ENCODE measurements around the gene LYRM4.

LYRM4 gene

DNA sequence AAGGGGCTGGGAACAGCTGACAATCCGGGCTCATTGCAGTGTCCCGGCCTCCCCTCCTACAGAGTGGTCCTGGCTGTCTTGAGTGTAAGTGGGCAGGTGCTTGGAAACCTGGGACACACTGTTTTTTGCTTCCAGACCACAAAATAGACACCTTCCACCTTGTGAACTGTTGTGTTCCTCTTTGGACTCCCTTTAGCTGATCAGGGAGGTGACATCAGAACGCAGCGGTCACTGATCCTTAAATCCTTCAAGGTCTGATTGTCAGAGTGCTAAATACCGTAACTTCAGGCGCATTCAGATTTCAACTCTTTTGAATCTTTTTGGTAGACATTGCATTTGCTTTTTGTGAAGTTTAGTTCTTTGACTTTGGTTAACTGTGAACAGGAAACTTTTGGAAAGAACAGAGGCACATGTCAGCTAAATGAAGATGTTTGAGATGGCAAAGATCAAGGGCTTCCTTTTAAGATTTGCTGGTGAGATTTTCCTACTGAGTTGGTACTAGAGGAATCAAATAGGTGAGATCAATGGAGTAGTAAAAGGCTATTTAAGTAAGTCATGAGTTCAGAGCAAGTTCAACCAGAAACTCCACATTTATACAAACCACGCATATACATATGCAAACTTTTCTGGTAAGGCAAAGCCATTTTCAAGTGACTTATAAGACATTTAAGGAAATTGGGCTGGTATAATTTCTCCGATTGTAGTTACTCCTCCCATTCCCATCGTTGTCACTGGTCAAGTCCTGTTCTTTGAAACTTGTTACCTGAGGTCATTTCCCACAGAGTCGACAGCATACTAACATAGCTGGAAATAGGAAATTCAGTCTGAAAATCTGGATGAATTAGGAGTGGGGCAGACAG, 169.3 kb downstream of the LYRM4 start:
- DNase-seq = no peak

DNA sequence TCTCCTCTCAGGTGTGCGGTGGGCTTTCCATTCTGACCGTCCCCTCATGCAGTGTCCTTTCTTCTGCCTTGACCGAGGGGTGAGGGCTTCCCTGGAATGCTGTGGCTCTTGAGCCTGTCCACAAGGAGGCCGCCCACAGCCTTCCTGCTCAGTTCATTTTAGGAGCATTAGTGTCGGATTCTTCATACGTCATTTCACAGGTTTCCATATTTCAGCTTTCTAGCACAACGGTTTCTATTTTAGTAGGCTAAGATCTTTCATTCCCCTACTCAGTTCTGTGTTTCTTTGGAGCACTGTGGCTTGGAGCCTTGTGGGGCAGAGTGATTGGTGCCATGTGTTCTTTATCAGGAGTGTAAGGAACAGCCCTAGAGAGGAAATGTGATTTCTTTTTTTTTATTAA, 170.1 kb downstream of the LYRM4 start:
- DNase-seq = peak; percentile 24

GRCh38 chr6:5089481-5090438, 171.0 kb downstream of the LYRM4 start:
- no peak for DNase-seq

DNA sequence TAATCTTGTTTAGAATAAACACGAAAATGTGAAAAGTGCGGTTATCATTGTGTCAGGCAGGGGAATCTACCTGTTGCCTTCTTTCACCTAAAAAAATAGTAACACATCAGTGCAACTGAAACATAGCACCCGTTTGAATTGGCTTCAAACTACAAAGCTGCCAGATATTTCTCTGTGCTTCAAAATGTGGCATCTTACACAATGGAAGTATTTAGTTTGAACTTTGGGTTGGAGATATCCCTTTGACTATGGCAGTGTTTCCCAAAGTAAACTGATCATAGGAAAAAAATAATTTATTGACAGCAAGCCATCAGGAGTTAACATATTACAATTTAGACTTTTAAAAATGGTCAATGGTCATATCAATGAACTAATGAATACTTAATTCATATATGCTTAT, 172.0 kb downstream of the LYRM4 start:
- DNase-seq = no peak

DNA sequence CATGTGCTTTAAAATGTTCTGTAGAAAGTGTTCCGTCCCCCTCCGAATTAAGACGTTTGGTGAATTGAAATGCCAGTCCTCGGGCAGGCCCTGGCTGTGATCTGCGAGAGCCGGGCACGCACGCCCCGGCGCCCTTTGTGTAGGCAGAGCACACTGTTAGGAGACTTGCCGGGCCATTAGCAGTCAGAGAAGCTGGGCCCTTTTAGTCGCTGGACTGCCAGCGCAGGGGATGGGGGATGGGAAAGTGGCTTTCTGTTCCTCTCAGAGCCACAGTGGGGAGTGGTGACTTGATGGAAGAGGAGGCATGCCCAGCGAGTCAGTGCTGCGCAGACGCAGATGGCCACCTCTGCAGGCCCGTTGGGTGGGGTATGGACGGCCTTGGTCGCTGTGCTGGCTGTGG, 173.4 kb downstream of the LYRM4 start:
- DNase-seq = no peak

DNA sequence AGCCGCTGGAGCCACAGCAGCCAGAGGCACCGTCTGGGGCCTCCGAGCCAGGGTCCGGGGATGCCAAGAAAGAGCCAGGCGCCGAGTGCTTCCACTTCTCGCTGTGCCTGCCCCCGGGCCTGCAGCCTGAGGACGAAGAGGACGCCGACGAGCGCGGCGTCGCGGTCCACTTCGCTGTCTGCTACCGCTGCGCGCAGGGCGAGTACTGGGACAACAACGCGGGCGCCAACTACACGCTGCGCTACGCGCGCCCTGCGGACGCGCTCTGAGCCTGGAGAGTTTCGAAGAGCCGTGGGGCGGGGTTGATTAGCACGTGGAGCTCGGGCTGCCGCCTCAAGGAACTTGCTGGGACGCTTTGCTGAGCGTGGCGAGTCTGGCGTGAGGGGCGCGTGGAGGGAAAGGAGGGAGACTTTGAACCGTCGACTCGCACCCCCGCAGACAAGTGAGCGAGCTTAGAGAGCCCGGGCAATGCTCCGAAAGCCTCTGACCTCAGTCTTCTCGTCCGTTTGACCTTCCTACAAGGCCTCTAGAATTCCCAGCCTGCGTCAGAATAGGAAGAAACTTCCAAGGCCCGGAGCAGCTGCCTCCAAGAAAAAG, 174.4 kb downstream of the LYRM4 start:
- DNase-seq = no peak

- DNase-seq = peak; percentile 20
Observed at GRCh38 chr6:5085648-5086293, 175.0 kb downstream of the LYRM4 start.

DNA sequence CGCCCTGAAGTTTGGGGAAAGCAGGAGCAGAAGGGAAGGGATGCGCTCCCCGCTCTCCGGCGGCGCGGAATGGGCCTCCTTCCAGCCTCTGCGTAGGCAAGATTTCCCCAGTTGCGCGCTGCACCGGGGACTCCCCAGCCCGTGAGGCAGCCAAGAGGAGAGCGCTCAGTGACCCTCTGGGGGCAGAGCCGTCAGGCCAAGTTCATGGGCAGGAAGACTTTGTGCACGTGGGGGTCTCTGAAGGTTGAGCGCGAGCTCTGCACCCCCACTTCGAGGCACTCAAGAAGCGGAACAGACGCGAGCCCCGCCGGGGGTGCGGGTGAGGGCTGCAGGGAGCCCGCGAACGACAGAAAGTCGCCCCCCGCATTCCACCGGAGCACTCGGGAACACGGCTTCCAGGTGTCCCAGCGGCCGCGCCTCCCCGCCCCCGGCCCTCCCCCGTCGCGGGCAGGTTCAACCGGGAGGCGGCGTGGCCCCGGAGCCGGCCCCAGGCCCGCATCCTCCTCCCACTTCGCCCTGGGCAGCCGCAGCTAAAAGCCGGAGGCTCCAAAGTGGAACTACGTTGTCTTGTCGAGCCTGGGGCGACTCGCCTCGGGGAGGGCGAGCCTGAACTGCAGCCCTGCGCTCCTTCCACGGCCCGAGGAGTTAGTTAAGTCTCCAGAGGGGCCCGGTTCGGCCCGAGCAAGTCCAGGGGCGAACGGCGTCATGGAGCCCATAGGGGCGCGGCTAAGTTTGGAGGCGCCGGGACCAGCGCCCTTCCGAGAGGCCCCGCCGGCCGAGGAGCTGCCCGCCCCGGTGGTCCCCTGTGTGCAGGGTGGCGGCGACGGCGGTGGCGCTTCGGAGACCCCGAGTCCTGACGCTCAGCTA, 175.7 kb downstream of the LYRM4 start, which contains the start of gene PPP1R3G:
PPP1R3G (plus strand) TSS at position 561 of the 867 bp plus-strand sequence; CDS start at position 706, 145 bp downstream.
- DNase-seq = no peak

GRCh38 chr6:5084360-5084780, 176.4 kb downstream of the LYRM4 start:
- DNase-seq = no peak

DNA sequence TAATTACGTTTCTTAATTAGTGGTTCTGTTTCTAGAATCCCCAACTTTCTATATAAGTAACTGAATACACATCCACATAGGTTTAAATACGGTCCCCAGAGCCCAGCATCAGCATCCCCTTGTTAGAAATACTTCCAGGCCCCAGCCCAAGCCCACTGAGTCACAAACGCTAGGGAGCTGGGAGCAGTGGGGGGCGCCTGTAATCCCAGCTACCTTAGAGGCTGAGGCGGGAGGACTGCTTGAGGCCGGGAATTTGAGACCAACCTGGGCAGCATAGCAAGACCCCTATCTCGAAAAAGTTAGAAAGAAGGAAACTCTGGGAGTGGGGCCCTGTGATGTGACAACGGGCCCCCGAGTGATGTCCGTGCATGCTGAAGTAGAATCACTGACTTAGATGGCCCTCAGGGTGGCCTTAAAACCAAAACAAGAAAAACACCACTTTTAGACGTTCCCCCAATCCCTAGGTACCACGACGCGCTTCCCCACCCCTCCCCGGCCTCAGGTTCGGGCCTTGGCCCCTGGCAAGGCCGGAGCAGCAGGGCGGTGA, 176.9 kb downstream of the LYRM4 start:
- no peak for DNase-seq

- DNase-seq = no peak
Observed at GRCh38 chr6:5083307-5083583, 177.5 kb downstream of the LYRM4 start.

DNA sequence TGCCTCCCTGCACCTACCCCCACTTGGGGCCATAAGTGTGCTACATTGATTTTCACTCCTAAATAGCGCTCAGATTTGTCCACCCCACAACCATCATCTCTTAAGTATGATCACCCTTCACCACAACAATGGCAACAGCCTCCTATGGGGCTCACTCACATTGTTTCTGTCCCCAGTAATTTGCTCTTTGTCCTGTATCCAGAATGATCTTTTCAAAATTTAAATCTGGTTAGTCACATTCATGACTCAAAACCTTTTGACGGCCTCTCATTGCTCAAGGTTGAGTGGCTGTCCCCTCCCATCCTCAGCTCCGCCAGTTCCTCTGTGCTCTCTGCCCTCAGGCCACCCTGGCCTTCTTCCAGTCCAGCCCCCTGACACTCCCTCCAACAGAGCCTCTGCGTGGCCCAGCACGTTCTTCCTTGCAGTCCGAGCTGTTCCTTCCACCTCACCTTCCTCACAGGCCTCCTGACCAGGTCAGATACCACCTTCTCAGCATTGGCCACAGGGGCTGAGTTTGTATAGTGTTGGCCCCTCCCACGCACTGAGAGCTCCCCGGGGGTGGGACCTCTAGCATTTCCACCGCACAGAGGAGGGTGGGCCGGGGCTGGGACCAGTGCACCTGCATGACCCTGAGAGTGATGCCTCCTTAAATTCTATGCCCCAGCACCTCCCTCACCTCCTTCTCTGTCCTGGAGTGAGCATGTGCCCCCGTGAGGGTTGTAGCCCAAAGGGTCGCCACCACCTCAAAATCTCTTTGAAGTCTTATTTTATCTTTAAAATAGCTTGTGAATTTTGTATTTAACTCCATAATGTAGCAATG, 178.1 kb downstream of the LYRM4 start:
- no peak for DNase-seq

- DNase-seq = no peak
Observed at GRCh38 chr6:5081955-5082354, 178.8 kb downstream of the LYRM4 start.

- no peak for DNase-seq
Observed at GRCh38 chr6:5081182-5081581, 179.6 kb downstream of the LYRM4 start.

- DNase-seq = no peak
Observed at GRCh38 chr6:5080574-5080973, 180.2 kb downstream of the LYRM4 start.

DNA sequence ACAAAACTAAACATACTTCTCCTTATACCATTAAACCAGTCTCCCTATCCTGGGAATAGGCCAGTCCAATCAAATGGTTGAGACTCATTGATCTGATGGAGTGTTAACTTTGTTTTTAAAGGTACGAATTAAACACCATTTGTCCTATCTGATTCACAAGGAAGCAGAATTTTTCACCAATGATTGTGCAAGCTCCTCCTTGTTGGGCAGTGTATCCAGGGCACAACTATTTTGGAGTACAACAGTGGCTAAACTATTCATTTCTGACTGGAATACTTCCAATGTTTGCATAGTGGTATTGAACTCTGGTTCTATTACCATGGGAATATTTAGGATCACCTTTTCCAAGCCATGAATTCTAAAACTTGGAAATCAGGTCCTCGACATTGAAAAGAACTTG, 181.1 kb downstream of the LYRM4 start:
- DNase-seq = no peak

DNA sequence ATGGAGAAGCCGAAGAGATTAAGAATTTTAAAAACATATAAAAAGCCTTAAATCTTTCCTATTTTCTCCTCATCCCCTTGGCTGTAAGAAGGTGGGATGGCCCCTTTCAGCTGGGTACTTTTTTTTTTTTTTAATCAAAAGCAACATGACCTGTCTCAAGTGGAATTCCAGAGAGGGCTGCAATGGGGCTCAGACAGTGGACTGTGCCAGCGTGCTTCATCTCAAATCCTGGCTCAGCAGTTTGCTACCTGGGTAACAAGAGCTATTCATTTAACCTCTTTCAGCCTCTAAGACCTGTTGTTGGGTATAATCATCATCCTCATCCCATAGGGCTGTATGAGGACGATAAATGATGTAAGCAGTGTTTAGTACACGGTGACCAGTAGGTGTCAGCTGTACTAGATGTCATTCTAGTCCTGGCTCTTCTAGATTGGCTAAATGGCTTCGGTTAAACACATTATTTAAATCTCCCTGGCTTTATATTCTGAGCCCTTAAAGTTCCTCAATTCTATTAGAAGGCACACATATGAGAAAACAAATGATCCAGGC, 182.6 kb downstream of the LYRM4 start:
- DNase-seq = no peak

- no peak for DNase-seq
Observed at GRCh38 chr6:5076931-5077330, 183.8 kb downstream of the LYRM4 start.

- no peak for DNase-seq
Observed at GRCh38 chr6:5073992-5074391, 186.8 kb downstream of the LYRM4 start.

DNA sequence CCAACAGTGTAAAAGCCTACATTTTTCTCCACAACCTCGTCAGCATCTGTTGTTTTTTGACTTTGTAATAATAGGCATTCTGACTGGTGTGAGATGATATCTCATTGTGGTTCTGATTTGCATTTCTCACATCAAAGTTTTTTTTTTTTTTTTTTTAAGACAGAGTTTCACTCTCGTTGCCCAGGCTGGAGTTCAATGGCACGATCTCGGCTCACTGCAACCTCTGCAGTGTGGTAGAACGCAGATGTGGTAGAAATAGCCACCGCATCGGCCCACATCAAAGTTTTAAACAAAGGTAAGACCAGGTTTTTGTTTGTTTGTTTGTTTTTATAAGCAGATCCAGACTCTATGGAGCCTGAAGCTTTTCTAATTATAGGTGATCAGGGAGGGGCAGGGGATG, 188.3 kb downstream of the LYRM4 start:
- DNase-seq = no peak
